Fibroblast of pulmonary artery (primary cell): Measurements from ENCODE around the gene PFKL.

Experiments used
- DNase-seq: peaks from one replicate; pipeline ENCODE4 v3.0.0-alpha.2; 2010; ENCODE audit warnings: low read depth
- H3K4me3 ChIP-seq: replicated peaks from 2 replicates; pipeline ENCODE4 v1.5.1; 2011; ENCODE audit warnings: low read depth, mild to moderate bottlenecking, control low read depth, low read length, moderate library complexity
- CTCF ChIP-seq: IDR thresholded peaks from 2 replicates; pipeline ENCODE4 v1.5.1; 2011; ENCODE audit warnings: mild to moderate bottlenecking, control low read depth, low read length, inconsistent platforms; ENCODE audit errors: missing control alignments

Gene PFKL

GRCh38 chr21:44260791-44261631 lies 38.8 kb upstream of the PFKL start:
- TF ChIP-seq CTCF, result no peak
- no peak for DNase-seq
- H3K4me3 ChIP-seq, result no peak overlapping the region

DNA sequence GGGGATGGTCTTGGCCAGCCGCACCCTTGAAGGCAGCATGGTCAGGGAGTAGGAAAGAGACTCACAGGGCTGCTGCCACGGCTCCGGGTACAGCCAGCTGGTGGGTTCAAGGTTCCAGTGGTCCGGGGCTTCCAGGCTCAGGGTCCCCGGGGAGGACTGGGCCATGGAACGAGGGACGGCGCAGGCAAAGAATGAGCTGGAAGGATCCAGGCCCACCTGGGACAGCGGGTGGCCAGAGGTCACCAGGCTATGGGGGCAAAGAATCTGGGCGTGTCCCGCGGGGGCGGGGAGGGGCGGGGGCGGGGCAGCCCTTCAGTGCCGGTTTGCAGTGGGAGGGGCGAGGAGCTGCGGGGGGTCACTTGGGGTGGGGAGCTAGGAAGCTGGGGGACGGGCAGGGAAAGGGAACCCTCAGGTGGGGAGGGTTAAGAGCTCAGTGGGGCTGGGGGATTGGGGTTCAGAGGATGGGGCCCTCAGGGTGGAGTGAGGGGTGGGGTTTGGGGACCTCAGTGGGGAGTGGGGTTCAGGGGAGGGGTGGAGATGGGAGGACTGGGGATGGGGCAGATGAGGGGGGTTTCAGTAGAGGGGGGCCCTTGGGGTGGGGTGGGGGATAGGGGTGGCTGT lies 38.1 kb upstream of the PFKL start, which contains the start of gene DNMT3L:
TSS of gene DNMT3L (minus strand) at position 223 of the 621 bp plus-strand sequence. CDS start 638 bp downstream, outside the sequence.
- DNase-seq, result no peak
- H3K4me3 ChIP-seq, result no peak within 1 kb of the TSS
- no peak for TF ChIP-seq CTCF

- H3K4me3 ChIP-seq, result no peak overlapping the region
- TF ChIP-seq CTCF, result no peak
- no peak for DNase-seq
These were observed 37.4 kb upstream of the PFKL start for GRCh38 chr21:44262338-44263056.

DNA sequence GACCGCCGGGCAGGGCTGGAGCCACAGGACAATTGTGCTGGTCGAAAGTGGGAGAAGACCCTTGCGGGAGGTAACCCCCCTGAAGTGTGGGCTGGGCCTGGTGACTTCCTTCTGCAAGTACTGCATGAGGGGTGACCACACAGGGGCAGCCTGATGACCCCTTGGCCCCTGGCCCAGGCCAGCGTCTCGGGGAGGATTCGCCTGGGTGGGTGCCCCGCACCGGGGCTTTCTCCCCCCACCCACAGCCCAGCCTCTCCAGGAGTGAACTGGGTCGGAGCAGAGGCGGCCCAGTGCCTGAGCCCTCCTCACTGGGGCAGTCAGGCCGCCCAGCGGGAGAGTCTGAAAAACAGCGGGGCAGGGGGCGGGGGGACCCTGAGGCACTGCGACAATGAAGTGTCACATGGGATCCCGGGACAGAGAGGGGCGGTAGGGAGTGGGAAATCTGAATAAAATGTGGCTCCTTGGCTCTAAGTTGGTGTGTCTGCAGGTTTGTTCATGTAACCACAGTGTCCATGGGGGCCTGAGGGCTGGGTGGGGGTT lies 36.6 kb upstream of the PFKL start:
- no peak overlapping the region for H3K4me3 ChIP-seq
- no peak for DNase-seq
- no peak for TF ChIP-seq CTCF

DNA sequence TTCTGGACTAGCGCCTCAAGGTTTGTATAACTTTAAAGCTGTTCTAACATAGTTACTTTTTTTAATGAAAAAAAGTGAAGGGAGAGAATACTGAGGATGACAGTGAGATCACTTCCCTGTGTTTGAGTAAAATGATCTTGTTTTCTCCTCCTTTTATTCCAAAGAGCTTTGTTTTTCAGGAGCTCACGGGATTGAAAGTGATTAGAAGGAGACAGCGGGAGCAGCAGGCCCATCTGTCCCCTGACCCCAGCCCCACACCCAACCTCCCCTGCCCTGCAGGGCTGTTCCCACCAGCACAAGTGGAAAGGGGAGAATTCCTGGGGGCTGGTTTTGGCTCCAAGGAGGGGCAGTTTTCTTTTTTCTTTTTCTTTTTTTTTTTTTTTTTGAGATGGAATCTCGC lies 36.1 kb upstream of the PFKL start:
- DNase-seq, result no peak
- no peak for TF ChIP-seq CTCF
- H3K4me3 ChIP-seq, result no peak overlapping the region

DNA sequence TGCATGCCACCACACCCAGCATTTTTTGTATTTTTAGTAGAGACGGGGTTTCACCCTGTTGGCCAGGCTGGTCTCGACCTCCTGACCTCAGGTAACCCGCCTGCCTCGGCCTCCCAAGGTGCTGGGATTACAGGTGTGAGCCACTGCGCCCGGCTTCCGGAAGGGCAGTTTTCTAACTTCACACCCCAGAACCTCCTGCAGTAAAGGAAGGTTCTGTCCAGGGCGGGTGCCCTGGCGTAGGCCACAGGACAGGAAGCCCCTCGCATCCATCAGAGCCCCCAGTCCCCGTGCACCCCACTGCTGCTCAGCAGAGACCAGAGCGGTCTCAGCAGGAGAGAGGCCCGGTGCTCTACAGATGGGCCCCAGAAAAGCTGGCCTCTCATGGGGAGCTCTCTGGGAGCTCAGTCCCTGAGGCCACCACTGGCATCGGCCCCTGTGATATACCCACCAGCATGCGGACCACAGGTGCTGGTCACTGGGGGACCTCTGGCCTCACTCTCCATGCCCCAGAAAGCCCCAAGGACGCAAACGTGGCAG lies 34.1 kb upstream of the PFKL start:
- TF ChIP-seq CTCF, result no peak
- no peak for DNase-seq
- no peak overlapping the region for H3K4me3 ChIP-seq
